Esophagus squamous epithelium (tissue), 5 donors: ENCODE measurements around the gene ISG15. TPM values are rescaled to one million over a fixed set of nuclear protein-coding genes. Genes with fewer than 3 reads are reported as not detected.

Experiments
- DNase-seq: peaks from one replicate; lab custom pipeline; 2025; lab: John Stamatoyannopoulos, UW
- H3K27ac ChIP-seq, 4 donors: fragments of 200-600 bp; sonication (generic); one replicate each; pipeline ENCODE4 v1.5.1; 2016 to 2019; ENCODE audit warnings: mild to moderate bottlenecking in 1 of 4
- H3K27me3 ChIP-seq, 4 donors: fragments of 200-600 bp; sonication (generic); 1 replicate in 3 of 4; 2 replicates in 1 of 4; pipeline versions ENCODE4 v1.5.1 to v1.6.0; 2017 to 2021; ENCODE audit warnings: antibody characterized with exemption in 1 of 4
- H3K36me3 ChIP-seq, 3 donors: fragments of 200-600 bp; sonication (generic); one replicate each; pipeline ENCODE4 v1.5.1; 2016 to 2019
- H3K4me1 ChIP-seq, 3 donors: fragments of 200-600 bp; sonication (generic); one replicate each; pipeline ENCODE4 v1.5.1; 2017 to 2019
- H3K4me3 ChIP-seq, 4 donors: fragments of 200-600 bp; sonication (generic); 1 replicate in 3 of 4; 2 replicates in 1 of 4; pipeline ENCODE4 v1.5.1; 2016 to 2019; ENCODE audit warnings: mild to moderate bottlenecking in 2 of 4, moderate library complexity in 1 of 4
- H3K9me3 ChIP-seq, 3 donors: fragments of 200-600 bp; sonication (generic); one replicate each; pipeline ENCODE4 v1.5.1; 2016 to 2019
- POLR2A ChIP-seq, 4 donors: fragments of 450-650 bp; IDR thresholded peaks; one replicate each; pipeline ENCODE4 v1.6.1; 2017; ENCODE audit warnings: antibody characterized with exemption in 4 of 4, mild to moderate bottlenecking in 4 of 4, moderate library complexity in 3 of 4
- WGBS, 2 donors: methylation state at CpG; one replicate each; pipeline ENCODE4 v1.1.5; 2018; 5-methylcytosine and 5-hydroxymethylcytosine counted together
- intact Hi-C: fragments of 100-400 bp; cut with DNase I; formaldehyde crosslinking; loops from one replicate; pipeline ENCODE4 v1.15.0; 2022
- total RNA-seq, 4 donors: library from RNA; depleted of rRNA; stranded (reverse); fragments of >200 nt; gene quantifications; one replicate each; pipeline ENCODE4 v1.1.0, GENCODE V29; 2016
- TF ChIP-seq, protein P1 (sequence below), 6 experiments: fragments of 450-650 bp in 4 of 6; fragments of 200-600 bp in 2 of 6; sonication (generic) in 2 of 6; IDR thresholded peaks; one replicate each; pipeline ENCODE4 v1.5.1; 2016 to 2019; ENCODE audit warnings: antibody characterized with exemption in 6 of 6, mild to moderate bottlenecking in 4 of 6, moderate library complexity in 4 of 6
- donor health status: DM: yes; HTN: yes; CAD: no.

ISG15 gene
- total RNA-seq, 4 donors from 2014 or later: 7.2 to 44.3 (median 10.3) TPM

DNA sequence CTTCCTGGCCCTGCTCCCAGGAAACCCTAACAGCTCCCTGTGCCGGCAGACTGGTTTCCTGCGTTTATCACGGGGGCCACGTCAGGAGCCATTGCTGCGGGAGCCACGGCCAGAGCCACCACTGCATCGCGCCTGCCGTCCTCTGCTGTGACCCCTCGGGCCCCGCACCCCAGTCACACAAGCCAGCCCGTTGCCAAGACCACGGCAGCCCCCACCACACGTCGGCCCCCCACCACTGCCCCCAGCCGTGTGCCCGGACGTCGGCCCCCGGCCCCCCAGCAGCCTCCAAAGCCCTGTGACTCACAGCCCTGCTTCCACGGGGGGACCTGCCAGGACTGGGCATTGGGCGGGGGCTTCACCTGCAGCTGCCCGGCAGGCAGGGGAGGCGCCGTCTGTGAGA lies 34.7 kb downstream of the ISG15 start:
- TF ChIP-seq, protein P1, sequence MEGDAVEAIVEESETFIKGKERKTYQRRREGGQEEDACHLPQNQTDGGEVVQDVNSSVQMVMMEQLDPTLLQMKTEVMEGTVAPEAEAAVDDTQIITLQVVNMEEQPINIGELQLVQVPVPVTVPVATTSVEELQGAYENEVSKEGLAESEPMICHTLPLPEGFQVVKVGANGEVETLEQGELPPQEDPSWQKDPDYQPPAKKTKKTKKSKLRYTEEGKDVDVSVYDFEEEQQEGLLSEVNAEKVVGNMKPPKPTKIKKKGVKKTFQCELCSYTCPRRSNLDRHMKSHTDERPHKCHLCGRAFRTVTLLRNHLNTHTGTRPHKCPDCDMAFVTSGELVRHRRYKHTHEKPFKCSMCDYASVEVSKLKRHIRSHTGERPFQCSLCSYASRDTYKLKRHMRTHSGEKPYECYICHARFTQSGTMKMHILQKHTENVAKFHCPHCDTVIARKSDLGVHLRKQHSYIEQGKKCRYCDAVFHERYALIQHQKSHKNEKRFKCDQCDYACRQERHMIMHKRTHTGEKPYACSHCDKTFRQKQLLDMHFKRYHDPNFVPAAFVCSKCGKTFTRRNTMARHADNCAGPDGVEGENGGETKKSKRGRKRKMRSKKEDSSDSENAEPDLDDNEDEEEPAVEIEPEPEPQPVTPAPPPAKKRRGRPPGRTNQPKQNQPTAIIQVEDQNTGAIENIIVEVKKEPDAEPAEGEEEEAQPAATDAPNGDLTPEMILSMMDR (IDR thresholded peaks at IDR 0.05): no peak
- TF ChIP-seq POLR2A (IDR thresholded peaks at IDR 0.05): no peak
- intact Hi-C loops: no loop called here
- no peaks in the 10 kb centered on the region for H3K4me1 ChIP-seq
- H3K27me3 ChIP-seq: no peaks in the 10 kb centered on the region
- H3K9me3 ChIP-seq: no peaks in the 10 kb centered on the region
- H3K36me3 ChIP-seq: peaks cover 0 to 98% (median 19%) of the 10 kb centered on the region in 3 donors
- WGBS, 2 donors: 90% methylated on average over 4 of the region's 25 CpGs; no CpG with 5 or more reads in 1 of the 2 donors
- no peak overlapping the region for H3K4me3 ChIP-seq
- DNase-seq: no peak
- no peak overlapping the region for H3K27ac ChIP-seq

DNA sequence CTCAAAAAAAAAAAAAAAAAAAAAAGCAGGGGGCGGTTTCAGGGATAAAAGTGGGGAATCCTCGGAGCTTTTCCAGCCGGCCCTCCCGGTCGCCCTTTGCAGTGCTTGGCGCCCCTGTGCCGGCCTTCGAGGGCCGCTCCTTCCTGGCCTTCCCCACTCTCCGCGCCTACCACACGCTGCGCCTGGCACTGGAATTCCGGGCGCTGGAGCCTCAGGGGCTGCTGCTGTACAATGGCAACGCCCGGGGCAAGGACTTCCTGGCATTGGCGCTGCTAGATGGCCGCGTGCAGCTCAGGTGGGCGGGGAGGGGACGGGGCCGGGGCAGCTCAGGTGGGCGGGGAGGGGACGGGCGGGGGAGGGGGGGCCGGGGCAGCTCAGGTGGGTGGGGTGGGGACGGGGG lies 35.5 kb downstream of the ISG15 start:
- WGBS, 2 donors: 88 to 92% methylated on average over 12 to 15 of the region's 28 CpGs
- H3K36me3 ChIP-seq: peaks cover 0 to 98% (median 23%) of the 10 kb centered on the region in 3 donors

DNA sequence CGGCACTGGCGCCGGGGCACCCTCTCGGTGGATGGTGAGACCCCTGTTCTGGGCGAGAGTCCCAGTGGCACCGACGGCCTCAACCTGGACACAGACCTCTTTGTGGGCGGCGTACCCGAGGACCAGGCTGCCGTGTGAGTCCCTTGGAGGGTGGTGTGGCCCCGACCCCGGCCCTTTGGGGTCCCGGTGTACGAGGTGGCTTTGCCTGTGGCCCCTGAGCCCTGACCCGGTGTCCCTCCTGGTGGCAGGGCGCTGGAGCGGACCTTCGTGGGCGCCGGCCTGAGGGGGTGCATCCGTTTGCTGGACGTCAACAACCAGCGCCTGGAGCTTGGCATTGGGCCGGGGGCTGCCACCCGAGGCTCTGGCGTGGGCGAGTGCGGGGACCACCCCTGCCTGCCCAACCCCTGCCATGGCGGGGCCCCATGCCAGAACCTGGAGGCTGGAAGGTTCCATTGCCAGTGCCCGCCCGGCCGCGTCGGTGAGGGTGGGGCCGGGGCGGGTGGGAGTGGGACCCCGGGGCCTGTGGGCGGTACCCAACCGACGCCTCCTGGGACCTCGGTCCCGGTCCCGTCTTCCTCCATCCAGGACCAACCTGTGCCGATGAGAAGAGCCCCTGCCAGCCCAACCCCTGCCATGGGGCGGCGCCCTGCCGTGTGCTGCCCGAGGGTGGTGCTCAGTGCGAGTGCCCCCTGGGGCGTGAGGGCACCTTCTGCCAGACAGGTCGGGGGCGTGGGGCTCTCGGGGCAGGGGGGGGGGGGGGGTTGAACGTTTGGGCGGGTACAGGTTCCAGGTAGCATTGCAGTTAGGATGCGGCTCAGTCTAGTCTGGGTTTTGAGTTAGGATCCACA lies 36.2 kb downstream of the ISG15 start:
- H3K4me1 ChIP-seq: no peaks in the 10 kb centered on the region
- no peaks in the 10 kb centered on the region for H3K27me3 ChIP-seq
- H3K9me3 ChIP-seq: no peaks in the 10 kb centered on the region
- DNase-seq: no peak
- TF ChIP-seq, protein P1 (IDR thresholded peaks at IDR 0.05): no peak
- no peak for TF ChIP-seq POLR2A (IDR thresholded peaks at IDR 0.05)
- H3K4me3 ChIP-seq: no peak overlapping the region
- peaks cover 0 to 98% (median 28%) of the 10 kb centered on the region in 3 donors for H3K36me3 ChIP-seq
- WGBS, 2 donors: 78 to 80% methylated on average over 1 to 6 of the region's 57 CpGs
- no peak overlapping the region for H3K27ac ChIP-seq
- intact Hi-C loops: no loop called here

More for the DNA sequence above, 35.5 kb downstream of the ISG15 start:
- no peaks in the 10 kb centered on the region for H3K4me1 ChIP-seq
- no peak for DNase-seq
- H3K27me3 ChIP-seq: no peaks in the 10 kb centered on the region
- TF ChIP-seq, protein P1 (IDR thresholded peaks at IDR 0.05): no peak
- TF ChIP-seq POLR2A (IDR thresholded peaks at IDR 0.05): no peak
- no peaks in the 10 kb centered on the region for H3K9me3 ChIP-seq
- intact Hi-C loops: no loop called here
- no peak overlapping the region for H3K4me3 ChIP-seq
- H3K27ac ChIP-seq: no peak overlapping the region

DNA sequence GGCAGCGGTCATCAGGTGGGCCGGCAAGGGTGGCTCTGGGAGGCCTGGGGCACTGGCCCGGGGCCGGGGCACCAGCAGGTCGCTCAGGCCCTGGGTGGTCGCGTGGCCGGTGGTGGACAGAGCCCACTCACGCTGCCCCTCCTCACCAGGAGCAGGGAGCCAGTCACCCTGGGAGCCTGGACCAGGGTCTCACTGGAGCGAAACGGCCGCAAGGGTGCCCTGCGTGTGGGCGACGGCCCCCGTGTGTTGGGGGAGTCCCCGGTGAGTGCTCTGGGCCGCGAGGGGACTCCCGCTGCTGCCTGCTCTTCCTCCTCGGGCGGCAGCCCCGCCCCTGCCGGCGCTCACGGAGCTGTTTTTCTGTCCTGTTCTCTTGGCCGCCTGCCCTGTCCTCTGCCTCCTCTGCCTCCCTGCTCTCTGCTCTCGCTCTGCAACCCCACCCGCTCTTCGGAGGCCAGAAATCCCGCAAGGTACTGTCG lies 37.3 kb downstream of the ISG15 start:
- H3K4me3 ChIP-seq: no peak overlapping the region
- DNase-seq: no peak
- intact Hi-C loops: no loop called here
- peaks cover 0 to 98% (median 28%) of the 10 kb centered on the region in 3 donors for H3K36me3 ChIP-seq
- TF ChIP-seq, protein P1 (IDR thresholded peaks at IDR 0.05): no peak
- no peak for TF ChIP-seq POLR2A (IDR thresholded peaks at IDR 0.05)
- no peaks in the 10 kb centered on the region for H3K27me3 ChIP-seq
- no peaks in the 10 kb centered on the region for H3K9me3 ChIP-seq
- no peak overlapping the region for H3K27ac ChIP-seq
- 74 to 88% methylated on average over 7 to 21 of the region's 32 CpGs for WGBS, 2 donors
- H3K4me1 ChIP-seq: no peaks in the 10 kb centered on the region

DNA sequence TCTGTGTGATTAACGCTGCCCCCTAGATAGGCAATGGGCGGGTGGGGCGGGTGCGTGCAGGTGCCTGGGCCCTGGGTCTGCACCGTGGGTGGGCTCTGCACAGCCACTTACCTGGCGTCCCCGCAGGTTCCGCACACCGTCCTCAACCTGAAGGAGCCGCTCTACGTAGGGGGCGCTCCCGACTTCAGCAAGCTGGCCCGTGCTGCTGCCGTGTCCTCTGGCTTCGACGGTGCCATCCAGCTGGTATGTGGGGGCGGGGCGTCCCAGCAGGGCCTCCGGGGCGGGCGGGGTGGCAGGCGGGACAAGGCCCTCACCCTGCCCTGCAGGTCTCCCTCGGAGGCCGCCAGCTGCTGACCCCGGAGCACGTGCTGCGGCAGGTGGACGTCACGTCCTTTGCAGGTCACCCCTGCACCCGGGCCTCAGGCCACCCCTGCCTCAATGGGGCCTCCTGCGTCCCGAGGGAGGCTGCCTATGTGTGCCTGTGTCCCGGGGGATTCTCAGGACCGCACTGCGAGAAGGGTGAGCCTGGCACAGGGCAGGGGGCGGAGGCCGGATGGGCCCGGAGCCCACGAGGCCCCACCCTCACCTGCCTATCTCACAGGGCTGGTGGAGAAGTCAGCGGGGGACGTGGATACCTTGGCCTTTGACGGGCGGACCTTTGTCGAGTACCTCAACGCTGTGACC lies 38.0 kb downstream of the ISG15 start:
- WGBS, 2 donors: 90% methylated on average over 2 of the region's 46 CpGs
- Histone ChIP-seq H3K27ac (no peak overlapping the region), H3K4me3 (no peak overlapping the region), H3K27me3 (no peaks in the 10 kb centered on the region), H3K9me3 (no peaks in the 10 kb centered on the region), H3K36me3 (peaks cover 0 to 91% (median 28%) of the 10 kb centered on the region in 3 donors), H3K4me1 (no peaks in the 10 kb centered on the region)
- DNase-seq: no peak
- intact Hi-C loops: no loop called here
- TF ChIP-seq, protein P1 (IDR thresholded peaks at IDR 0.05): no peak
- TF ChIP-seq POLR2A (IDR thresholded peaks at IDR 0.05): no peak
